ENCODE results near the gene ANAPC2. TPM values are rescaled to one million over a fixed set of nuclear protein-coding genes. Genes with fewer than 3 reads are reported as not detected.

The ANAPC2 gene
- total and polyA plus RNA-seq, 2 of the 4 experiments (the other 2 are of a cell fraction): 9.3 to 29.5 TPM

DNA sequence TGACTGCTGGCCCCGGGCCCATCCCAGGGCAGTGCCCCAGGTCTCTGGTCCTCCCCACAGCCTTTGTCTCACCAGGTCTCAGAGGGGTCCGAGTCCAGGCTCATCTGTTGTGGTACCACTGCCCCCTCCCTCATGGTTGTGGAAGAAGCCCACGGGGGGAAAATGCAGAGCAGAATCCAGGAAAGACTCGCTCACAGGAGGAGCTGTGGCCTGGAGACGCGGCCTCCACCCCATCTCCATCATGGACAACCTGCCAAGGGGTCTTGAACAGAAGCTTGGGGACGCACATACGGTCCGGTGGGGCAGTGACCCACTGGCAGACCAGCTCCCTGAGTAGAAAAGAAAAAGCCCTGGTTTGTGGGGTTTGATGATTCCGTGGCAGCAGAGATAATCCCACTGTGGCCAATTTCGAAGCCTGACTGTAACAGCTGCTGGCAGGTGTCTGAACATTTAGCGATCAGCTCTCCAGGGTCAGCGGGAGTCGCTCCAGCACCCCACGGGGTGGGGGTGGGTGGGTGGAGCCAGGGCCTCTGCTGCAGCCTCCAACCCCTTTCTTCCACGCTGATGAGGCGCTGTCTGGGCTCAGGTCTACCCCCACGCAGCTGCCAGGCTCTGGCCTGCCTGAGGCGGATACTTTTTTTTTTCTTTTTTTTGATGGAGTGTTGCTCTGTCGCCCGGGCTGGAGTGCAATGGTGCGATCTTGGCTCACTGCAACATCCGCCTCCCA is 51.3 kb downstream of the ANAPC2 start:
- Histone ChIP-seq H3K4ac (ENCODE audit: low read depth, low read length) (no peak overlapping the region), H2BK20ac (ENCODE audit: low read depth, low read length) (no peak overlapping the region), H4K5ac (ENCODE audit: low read depth, low read length) (no peak overlapping the region), H3K27ac (ENCODE audit: insufficient read depth, low read length) (no peak overlapping the region), H3K14ac (replicated peaks; ENCODE audit: low read depth, low read length) (no peak overlapping the region), H3K18ac (ENCODE audit: low read depth, low read length) (no peak overlapping the region), H2AK5ac (ENCODE audit: low read depth, low read length) (no peak overlapping the region), H3K56ac (ENCODE audit: extremely low read depth, insufficient read depth, low read length) (no peak overlapping the region), H3K23ac (ENCODE audit: low read depth, low read length) (no peak overlapping the region), H3K36me3 (ENCODE audit: control insufficient read depth, insufficient read depth, low read length) (no peaks in the 10 kb centered on the region), H2BK5ac (ENCODE audit: low read depth, low read length, poor library complexity, severe bottlenecking) (no peak overlapping the region), H3K9ac (ENCODE audit: low read depth, low read length) (no peak overlapping the region), H3K9me1 (ENCODE audit: insufficient read depth, low read length) (peaks cover 4% of the 10 kb centered on the region; the same call in 1 of the 2 replicates), H2AK9ac (replicated peaks; ENCODE audit: low read depth, low read length, poor library complexity) (no peak overlapping the region), H2BK120ac (ENCODE audit: low read depth, low read length) (no peak overlapping the region), H3K9me3 (ENCODE audit: control insufficient read depth, insufficient read depth, low read length) (no peaks in the 10 kb centered on the region), H2BK15ac (ENCODE audit: low read depth, low read length) (no peak overlapping the region), H3K4me3 (ENCODE audit: insufficient read depth, low read depth, low read length) (no peak overlapping the region), H4K91ac (ENCODE audit: insufficient read depth, low read depth, low read length) (no peak overlapping the region), H3K4me2 (ENCODE audit: low read depth, low read length) (no peak overlapping the region), H3K79me1 (ENCODE audit: low read depth in 1 of 2, low read length in 2 of 2) (no peaks in the 10 kb centered on the region), H4K8ac (ENCODE audit: low read depth in 2 of 2, low read length in 2 of 2) (no peak overlapping the region), H2AFZ (replicated peaks; ENCODE audit: low read length, poor library complexity) (no peak overlapping the region), H3K4me1 (ENCODE audit: control insufficient read depth, insufficient read depth, low read length) (no peaks in the 10 kb centered on the region; the same call in 1 of the 2 replicates), H4K20me1 (ENCODE audit: insufficient read depth, low read length) (no peaks in the 10 kb centered on the region; the same call in 1 of the 2 replicates), H3K27me3 (ENCODE audit: control insufficient read depth, insufficient read depth, low read length) (peaks cover 56% of the 10 kb centered on the region)
- dilution Hi-C loops (cut with HindIII; ENCODE audit: low sequenced_read_pairs, unreplicated experiment) (no loop called here), intact Hi-C loops (cut with micrococcal nuclease) (no loop called here), in situ Hi-C loops (cut with MboI; ENCODE audit: low sequenced_read_pairs) (no loop called here)
- 75% methylated on average over 6 of the region's 23 CpGs; no CpG with 5 or more reads in 1 of the 2 experiments for WGBS, 2 experiments (ENCODE audit: extremely low coverage in 2 of 2, insufficient read length in 1 of 2)
- ATAC-seq (ENCODE audit: low read depth) (no peak), DNase-seq (no peak)
- ChIA-PET POLR2A (ENCODE audit: unreplicated experiment) (interaction anchor here (0.6 kb wide), 1 partner anchor 104 kb away, joined by 3 read pairs; no protein-coding TSS in a partner anchor), CTCF (no interaction called here)
- BruUV-seq (replicated peaks): no TSS peak
- TF ChIP-seq MAZ (IDR thresholded peaks at IDR 0.05; ENCODE audit: borderline replicate concordance, low read depth, low read length): no peak
- TF ChIP-seq SMC3 (IDR thresholded peaks at IDR 0.05; ENCODE audit: low read depth, low read length): no peak
- TF ChIP-seq RAD21 (IDR thresholded peaks at IDR 0.05; ENCODE audit: low read length): no peak
- no peak for TF ChIP-seq POLR2A (IDR thresholded peaks at IDR 0.05; ENCODE audit: low read depth, low read length)
- TF ChIP-seq BHLHE40 (IDR thresholded peaks at IDR 0.05; ENCODE audit: low read depth, low read length): no peak
- no peak for TF ChIP-seq MXI1 (IDR thresholded peaks at IDR 0.05; ENCODE audit: borderline replicate concordance, low read depth, low read length)
- no peak for TF ChIP-seq CHD1 (IDR thresholded peaks at IDR 0.05; ENCODE audit: low read depth, low read length)
- TF ChIP-seq, protein P1, sequence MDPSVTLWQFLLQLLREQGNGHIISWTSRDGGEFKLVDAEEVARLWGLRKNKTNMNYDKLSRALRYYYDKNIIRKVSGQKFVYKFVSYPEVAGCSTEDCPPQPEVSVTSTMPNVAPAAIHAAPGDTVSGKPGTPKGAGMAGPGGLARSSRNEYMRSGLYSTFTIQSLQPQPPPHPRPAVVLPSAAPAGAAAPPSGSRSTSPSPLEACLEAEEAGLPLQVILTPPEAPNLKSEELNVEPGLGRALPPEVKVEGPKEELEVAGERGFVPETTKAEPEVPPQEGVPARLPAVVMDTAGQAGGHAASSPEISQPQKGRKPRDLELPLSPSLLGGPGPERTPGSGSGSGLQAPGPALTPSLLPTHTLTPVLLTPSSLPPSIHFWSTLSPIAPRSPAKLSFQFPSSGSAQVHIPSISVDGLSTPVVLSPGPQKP (IDR thresholded peaks at IDR 0.05; ENCODE audit: borderline replicate concordance, low read depth, low read length): no peak
- TF ChIP-seq, protein P2, sequence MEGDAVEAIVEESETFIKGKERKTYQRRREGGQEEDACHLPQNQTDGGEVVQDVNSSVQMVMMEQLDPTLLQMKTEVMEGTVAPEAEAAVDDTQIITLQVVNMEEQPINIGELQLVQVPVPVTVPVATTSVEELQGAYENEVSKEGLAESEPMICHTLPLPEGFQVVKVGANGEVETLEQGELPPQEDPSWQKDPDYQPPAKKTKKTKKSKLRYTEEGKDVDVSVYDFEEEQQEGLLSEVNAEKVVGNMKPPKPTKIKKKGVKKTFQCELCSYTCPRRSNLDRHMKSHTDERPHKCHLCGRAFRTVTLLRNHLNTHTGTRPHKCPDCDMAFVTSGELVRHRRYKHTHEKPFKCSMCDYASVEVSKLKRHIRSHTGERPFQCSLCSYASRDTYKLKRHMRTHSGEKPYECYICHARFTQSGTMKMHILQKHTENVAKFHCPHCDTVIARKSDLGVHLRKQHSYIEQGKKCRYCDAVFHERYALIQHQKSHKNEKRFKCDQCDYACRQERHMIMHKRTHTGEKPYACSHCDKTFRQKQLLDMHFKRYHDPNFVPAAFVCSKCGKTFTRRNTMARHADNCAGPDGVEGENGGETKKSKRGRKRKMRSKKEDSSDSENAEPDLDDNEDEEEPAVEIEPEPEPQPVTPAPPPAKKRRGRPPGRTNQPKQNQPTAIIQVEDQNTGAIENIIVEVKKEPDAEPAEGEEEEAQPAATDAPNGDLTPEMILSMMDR (conservative IDR thresholded peaks at IDR 0.05; ENCODE audit: low read depth, low read length): no peak
- no peak for TF ChIP-seq NFE2L2 (IDR thresholded peaks at IDR 0.05; ENCODE audit: low read depth, low read length)
- TF ChIP-seq RCOR1 (IDR thresholded peaks at IDR 0.05; ENCODE audit: insufficient replicate concordance, low read length): no peak
- TF ChIP-seq MAFK (IDR thresholded peaks at IDR 0.05; ENCODE audit: low read depth, low read length): no peak
